ENCODE data around the gene EHBP1.

The EHBP1 gene

DNA sequence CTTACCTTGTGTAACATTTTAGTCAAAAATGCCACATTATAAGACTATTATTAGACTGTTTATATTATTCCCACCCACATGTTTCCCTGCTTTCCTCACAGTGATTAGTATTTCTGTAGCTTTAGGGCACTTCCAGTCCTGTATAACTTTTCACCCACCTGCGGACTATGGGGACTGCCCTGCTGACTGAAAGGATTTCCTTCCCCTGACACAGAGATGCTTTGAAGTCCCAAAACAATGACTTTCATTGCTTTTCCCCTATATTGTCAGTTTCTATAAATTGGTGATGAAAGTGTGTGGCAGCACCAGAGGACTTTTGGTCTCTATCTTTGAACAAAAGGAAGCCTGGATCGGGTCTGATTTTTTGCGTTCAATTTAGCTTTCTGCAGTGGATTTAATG lies 286.1 kb downstream of the EHBP1 start:
- Histone ChIP-seq H3F3A (ENCODE audit: insufficient read depth, low read length) (no peaks in the 10 kb centered on the region), H3K79me2 (ENCODE audit: insufficient read depth, low read length) (no peaks in the 10 kb centered on the region), H3K4me1 (ENCODE audit: insufficient read depth, low read length, severe bottlenecking) (no peaks in the 10 kb centered on the region), H4K20me1 (ENCODE audit: insufficient read depth, low read length) (no peaks in the 10 kb centered on the region), H3K4me3 (ENCODE audit: low read depth, low read length, poor library complexity, severe bottlenecking) (no peak overlapping the region), H3K9ac (ENCODE audit: low read length) (no peak overlapping the region), H2AFZ (ENCODE audit: low read length) (no peak overlapping the region), H3K9me2 (ENCODE audit: low read depth, low read length) (no peaks in the 10 kb centered on the region), H3K9me3 (ENCODE audit: low read length) (no peaks in the 10 kb centered on the region), H3K27ac (ENCODE audit: low read depth, low read length, poor library complexity, severe bottlenecking) (no peak overlapping the region), H3K27me3 (ENCODE audit: insufficient read depth, low read length) (no peaks in the 10 kb centered on the region), H3K36me3 (ENCODE audit: insufficient read depth, low read length) (no peaks in the 10 kb centered on the region), H3K4me2 (ENCODE audit: low read length) (no peak overlapping the region)
- no peak for TF ChIP-seq EZH2 (IDR thresholded peaks at IDR 0.05; ENCODE audit: borderline replicate concordance, low read length)
- TF ChIP-seq, protein P1, sequence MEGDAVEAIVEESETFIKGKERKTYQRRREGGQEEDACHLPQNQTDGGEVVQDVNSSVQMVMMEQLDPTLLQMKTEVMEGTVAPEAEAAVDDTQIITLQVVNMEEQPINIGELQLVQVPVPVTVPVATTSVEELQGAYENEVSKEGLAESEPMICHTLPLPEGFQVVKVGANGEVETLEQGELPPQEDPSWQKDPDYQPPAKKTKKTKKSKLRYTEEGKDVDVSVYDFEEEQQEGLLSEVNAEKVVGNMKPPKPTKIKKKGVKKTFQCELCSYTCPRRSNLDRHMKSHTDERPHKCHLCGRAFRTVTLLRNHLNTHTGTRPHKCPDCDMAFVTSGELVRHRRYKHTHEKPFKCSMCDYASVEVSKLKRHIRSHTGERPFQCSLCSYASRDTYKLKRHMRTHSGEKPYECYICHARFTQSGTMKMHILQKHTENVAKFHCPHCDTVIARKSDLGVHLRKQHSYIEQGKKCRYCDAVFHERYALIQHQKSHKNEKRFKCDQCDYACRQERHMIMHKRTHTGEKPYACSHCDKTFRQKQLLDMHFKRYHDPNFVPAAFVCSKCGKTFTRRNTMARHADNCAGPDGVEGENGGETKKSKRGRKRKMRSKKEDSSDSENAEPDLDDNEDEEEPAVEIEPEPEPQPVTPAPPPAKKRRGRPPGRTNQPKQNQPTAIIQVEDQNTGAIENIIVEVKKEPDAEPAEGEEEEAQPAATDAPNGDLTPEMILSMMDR (IDR thresholded peaks at IDR 0.05; ENCODE audit: low read length): no peak

GRCh38 chr2:62992561-62992960 lies 287.0 kb downstream of the EHBP1 start:
- Histone ChIP-seq H3K27me3 (ENCODE audit: insufficient read depth, low read length) (no peaks in the 10 kb centered on the region), H3K36me3 (ENCODE audit: insufficient read depth, low read length) (peaks cover 4% of the 10 kb centered on the region; the same call in 1 of the 2 replicates), H3K79me2 (ENCODE audit: insufficient read depth, low read length) (no peaks in the 10 kb centered on the region), H3K9me2 (ENCODE audit: low read depth, low read length) (no peaks in the 10 kb centered on the region), H4K20me1 (ENCODE audit: insufficient read depth, low read length) (no peaks in the 10 kb centered on the region), H3F3A (ENCODE audit: insufficient read depth, low read length) (no peaks in the 10 kb centered on the region), H3K4me2 (ENCODE audit: low read length) (no peak overlapping the region), H3K27ac (ENCODE audit: low read depth, low read length, poor library complexity, severe bottlenecking) (no peak overlapping the region), H3K4me3 (ENCODE audit: low read depth, low read length, poor library complexity, severe bottlenecking) (no peak overlapping the region), H2AFZ (ENCODE audit: low read length) (no peak overlapping the region), H3K9ac (ENCODE audit: low read length) (no peak overlapping the region), H3K4me1 (ENCODE audit: insufficient read depth, low read length, severe bottlenecking) (no peaks in the 10 kb centered on the region), H3K9me3 (ENCODE audit: low read length) (no peaks in the 10 kb centered on the region)
- TF ChIP-seq, protein P1 (IDR thresholded peaks at IDR 0.05; ENCODE audit: low read length): no peak
- TF ChIP-seq EZH2 (IDR thresholded peaks at IDR 0.05; ENCODE audit: borderline replicate concordance, low read length): no peak

GRCh38 chr2:62994206-62994605 lies 288.7 kb downstream of the EHBP1 start:
- no peak overlapping the region for H3K9ac ChIP-seq (ENCODE audit: low read length)
- no peak overlapping the region for H3K4me3 ChIP-seq (ENCODE audit: low read depth, low read length, poor library complexity, severe bottlenecking)
- no peak overlapping the region for H3K4me2 ChIP-seq (ENCODE audit: low read length)
- H4K20me1 ChIP-seq (ENCODE audit: insufficient read depth, low read length): no peaks in the 10 kb centered on the region
- H3F3A ChIP-seq (ENCODE audit: insufficient read depth, low read length): no peaks in the 10 kb centered on the region
- H3K27ac ChIP-seq (ENCODE audit: low read depth, low read length, poor library complexity, severe bottlenecking): no peak overlapping the region
- H3K36me3 ChIP-seq (ENCODE audit: insufficient read depth, low read length): peaks cover 4% of the 10 kb centered on the region; the same call in 1 of the 2 replicates
- H3K9me3 ChIP-seq (ENCODE audit: low read length): no peaks in the 10 kb centered on the region
- H2AFZ ChIP-seq (ENCODE audit: low read length): no peak overlapping the region
- TF ChIP-seq, protein P1 (IDR thresholded peaks at IDR 0.05; ENCODE audit: low read length): no peak
- no peak for TF ChIP-seq EZH2 (IDR thresholded peaks at IDR 0.05; ENCODE audit: borderline replicate concordance, low read length)
- no peaks in the 10 kb centered on the region for H3K79me2 ChIP-seq (ENCODE audit: insufficient read depth, low read length)
- H3K27me3 ChIP-seq (ENCODE audit: insufficient read depth, low read length): no peaks in the 10 kb centered on the region
- no peaks in the 10 kb centered on the region for H3K9me2 ChIP-seq (ENCODE audit: low read depth, low read length)
- no peaks in the 10 kb centered on the region for H3K4me1 ChIP-seq (ENCODE audit: insufficient read depth, low read length, severe bottlenecking)
